ENCODE results near the gene SLC26A6. TPM values are rescaled to one million over a fixed set of nuclear protein-coding genes. Genes with fewer than 3 reads are reported as not detected.

SLC26A6 gene
- total and polyA plus RNA-seq, 10 of the 15 experiments (the other 5 are each of a cell fraction or from before 2014, with no cell fraction given), result 2.1 to 24.9 (median 13.3) TPM

GRCh38 chr3:48601622-48601994, 33.7 kb downstream of the SLC26A6 start:
- no peak overlapping the region for H3K27ac ChIP-seq (ENCODE audit: control insufficient read depth, insufficient read depth)

More at GRCh38 chr3:48601622-48601994, 33.7 kb downstream of the SLC26A6 start:
- WGBS (ENCODE audit: insufficient coverage, insufficient replicate concordance, low lambda C conversion rate, missing lambda C conversion rate), result 69% methylated on average over 2 of the region's 2 CpGs
- peaks cover 4% of the 10 kb centered on the region; the same call in 1 of the 2 replicates for H4K20me1 ChIP-seq (ENCODE audit: control insufficient read depth, insufficient read depth)
- ChIA-PET RAD21 (ENCODE audit: unreplicated experiment) (interaction anchor here (0.7 kb wide), 1 partner anchor 491 kb away, joined by 3 read pairs; no protein-coding TSS in a partner anchor), CTCF (no interaction called here), SMC1A (ENCODE audit: uncharacterized antibody, unreplicated experiment) (no interaction called here), POLR2A (interaction anchor here (1.1 kb wide), 1 partner anchor 19 kb away, joined by 3 read pairs; no protein-coding TSS in a partner anchor)
- ATAC-seq (no peak), DNase-seq (ENCODE audit: low read depth, low spot score) (no peak), FAIRE-seq (no peak)
- H3K4me1 ChIP-seq (ENCODE audit: control insufficient read depth, insufficient read depth, low read length), result no peaks in the 10 kb centered on the region; the same call in 1 of the 2 replicates
- in situ Hi-C loops (cut with MboI) (no loop called here), intact Hi-C loops (cut with micrococcal nuclease; ENCODE audit: unreplicated experiment) (no loop called here)
- H3K9me3 ChIP-seq (replicated peaks; ENCODE audit: control insufficient read depth, insufficient read depth, low read length), result no peaks in the 10 kb centered on the region
- H3K36me3 ChIP-seq (ENCODE audit: control insufficient read depth in 2 of 2, insufficient read depth in 2 of 2, low read length in 1 of 2), result peaks cover 40 to 50% of the 10 kb centered on the region in 2 experiments
- TF ChIP-seq, protein P1, sequence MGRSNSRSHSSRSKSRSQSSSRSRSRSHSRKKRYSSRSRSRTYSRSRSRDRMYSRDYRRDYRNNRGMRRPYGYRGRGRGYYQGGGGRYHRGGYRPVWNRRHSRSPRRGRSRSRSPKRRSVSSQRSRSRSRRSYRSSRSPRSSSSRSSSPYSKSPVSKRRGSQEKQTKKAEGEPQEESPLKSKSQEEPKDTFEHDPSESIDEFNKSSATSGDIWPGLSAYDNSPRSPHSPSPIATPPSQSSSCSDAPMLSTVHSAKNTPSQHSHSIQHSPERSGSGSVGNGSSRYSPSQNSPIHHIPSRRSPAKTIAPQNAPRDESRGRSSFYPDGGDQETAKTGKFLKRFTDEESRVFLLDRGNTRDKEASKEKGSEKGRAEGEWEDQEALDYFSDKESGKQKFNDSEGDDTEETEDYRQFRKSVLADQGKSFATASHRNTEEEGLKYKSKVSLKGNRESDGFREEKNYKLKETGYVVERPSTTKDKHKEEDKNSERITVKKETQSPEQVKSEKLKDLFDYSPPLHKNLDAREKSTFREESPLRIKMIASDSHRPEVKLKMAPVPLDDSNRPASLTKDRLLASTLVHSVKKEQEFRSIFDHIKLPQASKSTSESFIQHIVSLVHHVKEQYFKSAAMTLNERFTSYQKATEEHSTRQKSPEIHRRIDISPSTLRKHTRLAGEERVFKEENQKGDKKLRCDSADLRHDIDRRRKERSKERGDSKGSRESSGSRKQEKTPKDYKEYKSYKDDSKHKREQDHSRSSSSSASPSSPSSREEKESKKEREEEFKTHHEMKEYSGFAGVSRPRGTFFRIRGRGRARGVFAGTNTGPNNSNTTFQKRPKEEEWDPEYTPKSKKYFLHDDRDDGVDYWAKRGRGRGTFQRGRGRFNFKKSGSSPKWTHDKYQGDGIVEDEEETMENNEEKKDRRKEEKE (IDR thresholded peaks at IDR 0.05), result no peak
- TF ChIP-seq MYB (IDR thresholded peaks at IDR 0.05; ENCODE audit: borderline replicate concordance, low read depth, low read length) (no peak), CEBPZ (IDR thresholded peaks at IDR 0.05; ENCODE audit: low read depth, low read length) (no peak), SIN3A (IDR thresholded peaks at IDR 0.05; ENCODE audit: low read depth, low read length) (no peak), MTA3 (IDR thresholded peaks at IDR 0.05; ENCODE audit: borderline replicate concordance, low read length) (no peak), TCF7 (IDR thresholded peaks at IDR 0.05; ENCODE audit: borderline replicate concordance) (no peak), ZBTB33 (IDR thresholded peaks at IDR 0.05) (no peak), MEF2A (IDR thresholded peaks at IDR 0.05; ENCODE audit: insufficient read depth, low read depth, low read length) (no peak), NR2C2 (IDR thresholded peaks at IDR 0.05; ENCODE audit: borderline replicate concordance, control insufficient read depth, insufficient read length, low read depth) (no peak), ZBED1 (IDR thresholded peaks at IDR 0.05; ENCODE audit: borderline replicate concordance) (no peak), LARP7 (IDR thresholded peaks at IDR 0.05) (no peak), PKNOX1 (IDR thresholded peaks at IDR 0.05) (no peak)
- no peak overlapping the region for H3K4me2 ChIP-seq (ENCODE audit: control insufficient read depth, insufficient read depth)
- H3K4me3 ChIP-seq, result no peak overlapping the region
- no peaks in the 10 kb centered on the region for H3K27me3 ChIP-seq (replicated peaks in 1 of 2; ENCODE audit: control insufficient read depth in 2 of 2, insufficient read depth in 2 of 2, low read length in 1 of 2)
- H2AFZ ChIP-seq (ENCODE audit: control insufficient read depth, low read depth, low read length), result no peak overlapping the region
- BruUV-seq (replicated peaks), result no TSS peak
- H3K79me2 ChIP-seq (ENCODE audit: control insufficient read depth, insufficient read depth, low read length), result no peaks in the 10 kb centered on the region
- H3K9ac ChIP-seq (ENCODE audit: control insufficient read depth, insufficient read depth, low read length), result no peak overlapping the region
